ENCODE measurements around the gene PDE9A. TPM values are rescaled to one million over a fixed set of nuclear protein-coding genes. Genes with fewer than 3 reads are reported as not detected.
"Not testable (repeated sequence)": the region's sequence is repeated elsewhere in the genome, so short reads cannot be mapped to it uniquely, and the experiment has no call there.

Gene PDE9A
- total and polyA plus RNA-seq, 4 experiments from 2014 or later, result 2.2 to 9.2 (median 5.3) TPM

DNA sequence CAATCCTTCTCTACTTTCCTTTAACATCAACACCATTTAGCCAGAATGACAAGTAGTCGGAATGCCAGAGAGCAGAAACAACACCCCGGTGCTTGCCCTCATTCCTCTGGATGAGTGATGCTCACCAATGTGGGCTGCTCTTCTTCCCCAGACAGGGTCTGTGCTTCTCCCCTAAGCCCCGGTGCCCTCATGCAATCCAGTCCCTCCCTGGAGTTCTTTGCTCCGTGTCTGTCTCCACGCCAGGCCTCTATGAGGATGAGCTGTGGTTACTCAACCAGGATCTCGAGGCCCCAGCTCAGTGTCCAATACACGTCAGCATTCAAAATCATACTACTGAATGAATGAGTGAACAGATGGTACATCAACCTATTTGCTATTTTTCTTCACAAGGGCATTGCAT is 29.7 kb upstream of the PDE9A start:
- ChIA-PET POLR2A (ENCODE audit: partially characterized antibody) (no interaction called here), CTCF (ENCODE audit: partially characterized antibody) (interaction anchor here (0.8 kb wide), 1 partner anchor 30 kb away, joined by 3 read pairs; no protein-coding TSS in a partner anchor)
- Histone ChIP-seq H3K27ac (ENCODE audit: low read depth, low read length) (no peak overlapping the region), H3K9me3 (ENCODE audit: control insufficient read depth in 1 of 2, low read length in 2 of 2) (no peaks in the 10 kb centered on the region), H3K36me3 (ENCODE audit: insufficient read depth, low read length) (no peaks in the 10 kb centered on the region), H3K4me3 (ENCODE audit: low read length in 2 of 2) (no peak overlapping the region), H3K27me3 (ENCODE audit: insufficient read depth, low read length) (no peaks in the 10 kb centered on the region), H3K4me1 (ENCODE audit: insufficient read depth, low read length) (no peaks in the 10 kb centered on the region)
- H3K27ac Mint-ChIP-seq, result no peak overlapping the region
- peaks cover 7 to 8% of the 10 kb centered on the region in 2 donors for H3K27me3 Mint-ChIP-seq
- no peaks in the 10 kb centered on the region for H3K36me3 Mint-ChIP-seq
- intact Hi-C loops (cut with micrococcal nuclease), result no loop called here
- no peaks in the 10 kb centered on the region for H3K9me3 Mint-ChIP-seq
- H3K4me1 Mint-ChIP-seq, result peaks cover 0 to under 1% (median 0%) of the 10 kb centered on the region in 4 donors
- H3K4me3 Mint-ChIP-seq, result no peak overlapping the region
- DNase-seq, result no peak

DNA sequence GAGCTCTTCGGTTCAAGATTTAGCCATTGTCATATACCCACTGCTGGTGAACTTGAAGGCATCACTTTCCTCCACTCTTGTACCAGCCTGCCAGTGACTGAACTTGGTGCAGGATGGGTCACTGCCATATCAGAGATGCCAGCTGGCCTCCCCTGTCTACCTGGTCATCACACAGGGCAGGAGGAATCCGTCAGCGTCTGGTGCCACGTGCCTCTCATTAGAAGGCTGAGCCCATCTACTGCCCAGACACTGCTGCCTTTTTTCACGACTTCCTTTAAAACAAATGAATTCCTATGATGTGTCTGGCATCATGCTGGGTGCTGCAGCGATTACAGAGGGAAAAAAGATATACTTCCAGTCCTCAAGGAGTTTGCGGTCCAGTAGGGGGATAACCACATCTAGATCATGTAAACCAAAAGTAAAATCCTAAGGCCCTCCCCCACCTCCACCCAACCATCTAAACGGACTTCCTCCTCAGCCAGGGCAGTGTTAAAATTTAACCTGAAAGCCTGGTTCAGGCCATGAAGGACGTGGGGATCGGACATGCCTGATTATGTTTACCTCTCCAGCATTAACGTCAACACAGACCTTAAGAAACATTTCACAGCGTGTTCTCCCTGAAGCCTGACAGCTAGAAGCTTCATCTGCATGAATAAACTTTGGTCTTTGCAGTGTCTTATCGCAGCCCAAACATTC is 29.2 kb upstream of the PDE9A start:
- no peaks in the 10 kb centered on the region for H3K27me3 ChIP-seq (ENCODE audit: insufficient read depth, low read length)
- no peaks in the 10 kb centered on the region for H3K36me3 ChIP-seq (ENCODE audit: insufficient read depth, low read length)
- Mint-ChIP-seq H3K9me3 (no peaks in the 10 kb centered on the region), H3K27me3 (peaks cover 7 to 8% of the 10 kb centered on the region in 2 donors), H3K27ac (no peak overlapping the region), H3K36me3 (no peaks in the 10 kb centered on the region), H3K4me3 (no peak overlapping the region), H3K4me1 (no peaks in the 10 kb centered on the region)
- no peaks in the 10 kb centered on the region for H3K4me1 ChIP-seq (ENCODE audit: insufficient read depth, low read length)
- ChIA-PET POLR2A (ENCODE audit: partially characterized antibody) (no interaction called here), CTCF (ENCODE audit: partially characterized antibody) (no interaction called here)
- no peaks in the 10 kb centered on the region for H3K9me3 ChIP-seq (ENCODE audit: control insufficient read depth in 1 of 2, low read length in 2 of 2)
- DNase-seq, result no peak
- H3K4me3 ChIP-seq (ENCODE audit: low read length in 2 of 2), result no peak overlapping the region
- H3K27ac ChIP-seq (ENCODE audit: low read depth, low read length), result no peak overlapping the region
- intact Hi-C loops (cut with micrococcal nuclease), result no loop called here

DNA sequence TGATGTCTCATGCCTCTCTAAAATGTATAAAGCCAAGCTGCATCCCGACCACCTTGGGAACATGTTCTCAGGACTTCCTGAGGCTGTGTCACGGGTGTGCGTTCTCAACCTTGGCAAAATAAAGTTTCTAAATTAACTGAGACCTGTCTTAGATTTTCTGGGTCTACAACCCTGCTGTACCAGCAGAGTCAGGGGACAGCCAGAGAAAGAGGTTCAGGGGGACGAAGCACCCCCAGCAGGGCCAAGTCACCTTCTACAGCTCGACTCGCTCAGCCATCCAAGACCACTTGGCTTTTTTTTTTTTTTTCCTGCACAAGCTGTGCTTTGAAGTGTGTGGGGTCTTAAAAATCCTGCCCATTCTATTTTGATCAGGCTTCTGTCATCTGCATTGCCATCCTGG is 28.5 kb upstream of the PDE9A start:
- Mint-ChIP-seq H3K4me3 (no peak overlapping the region), H3K9me3 (no peaks in the 10 kb centered on the region), H3K27ac (no peak overlapping the region), H3K4me1 (no peaks in the 10 kb centered on the region), H3K36me3 (no peaks in the 10 kb centered on the region), H3K27me3 (peaks cover 7 to 8% of the 10 kb centered on the region in 2 donors)
- POLR2A ChIA-PET (ENCODE audit: partially characterized antibody), result no interaction called here
- DNase-seq, result no peak
- Histone ChIP-seq H3K4me1 (ENCODE audit: insufficient read depth, low read length) (no peaks in the 10 kb centered on the region), H3K36me3 (ENCODE audit: insufficient read depth, low read length) (no peaks in the 10 kb centered on the region), H3K4me3 (ENCODE audit: low read length in 2 of 2) (no peak overlapping the region), H3K27ac (ENCODE audit: low read depth, low read length) (no peak overlapping the region), H3K9me3 (ENCODE audit: control insufficient read depth in 1 of 2, low read length in 2 of 2) (no peaks in the 10 kb centered on the region), H3K27me3 (ENCODE audit: insufficient read depth, low read length) (no peaks in the 10 kb centered on the region)
- intact Hi-C loops (cut with micrococcal nuclease), result no loop called here
- CTCF ChIA-PET (ENCODE audit: partially characterized antibody), result no interaction called here

DNA sequence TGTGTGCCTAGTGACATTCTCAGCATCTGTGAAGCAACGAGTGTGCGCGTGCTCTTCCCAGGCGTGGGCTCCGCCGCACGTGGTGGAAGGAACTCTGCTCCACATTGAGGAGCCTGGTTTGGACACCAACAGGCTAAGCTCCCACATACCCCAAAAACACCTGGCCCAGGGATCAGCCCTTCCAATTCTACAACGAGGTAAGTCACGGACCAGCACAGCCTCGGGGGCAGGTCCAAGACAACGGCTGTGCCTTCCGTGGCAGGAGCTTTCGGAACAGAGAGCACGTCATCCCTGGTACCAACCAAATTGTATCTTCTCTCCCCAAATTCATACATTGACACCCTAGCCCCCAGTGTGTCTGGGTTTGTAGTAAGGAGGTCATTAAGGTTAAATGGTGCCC is 27.2 kb upstream of the PDE9A start:
- Histone ChIP-seq H3K36me3 (ENCODE audit: insufficient read depth, low read length) (no peaks in the 10 kb centered on the region), H3K4me3 (ENCODE audit: low read length in 2 of 2) (no peak overlapping the region), H3K27me3 (ENCODE audit: insufficient read depth, low read length) (no peaks in the 10 kb centered on the region), H3K27ac (ENCODE audit: low read depth, low read length) (no peak overlapping the region), H3K9me3 (ENCODE audit: control insufficient read depth in 1 of 2, low read length in 2 of 2) (no peaks in the 10 kb centered on the region), H3K4me1 (ENCODE audit: insufficient read depth, low read length) (no peaks in the 10 kb centered on the region)
- peak overlapping the region in 1 of 7 donors; percentile 12 for H3K27ac Mint-ChIP-seq
- CTCF ChIA-PET (ENCODE audit: partially characterized antibody), result no interaction called here
- H3K4me3 Mint-ChIP-seq, result no peak overlapping the region
- H3K4me1 Mint-ChIP-seq, result no peaks in the 10 kb centered on the region
- DNase-seq, result no peak
- H3K27me3 Mint-ChIP-seq, result peaks cover 7 to 8% of the 10 kb centered on the region in 2 donors
- H3K9me3 Mint-ChIP-seq, result no peaks in the 10 kb centered on the region
- H3K36me3 Mint-ChIP-seq, result no peaks in the 10 kb centered on the region
- intact Hi-C loops (cut with micrococcal nuclease), result no loop called here
- POLR2A ChIA-PET (ENCODE audit: partially characterized antibody), result no interaction called here

DNA sequence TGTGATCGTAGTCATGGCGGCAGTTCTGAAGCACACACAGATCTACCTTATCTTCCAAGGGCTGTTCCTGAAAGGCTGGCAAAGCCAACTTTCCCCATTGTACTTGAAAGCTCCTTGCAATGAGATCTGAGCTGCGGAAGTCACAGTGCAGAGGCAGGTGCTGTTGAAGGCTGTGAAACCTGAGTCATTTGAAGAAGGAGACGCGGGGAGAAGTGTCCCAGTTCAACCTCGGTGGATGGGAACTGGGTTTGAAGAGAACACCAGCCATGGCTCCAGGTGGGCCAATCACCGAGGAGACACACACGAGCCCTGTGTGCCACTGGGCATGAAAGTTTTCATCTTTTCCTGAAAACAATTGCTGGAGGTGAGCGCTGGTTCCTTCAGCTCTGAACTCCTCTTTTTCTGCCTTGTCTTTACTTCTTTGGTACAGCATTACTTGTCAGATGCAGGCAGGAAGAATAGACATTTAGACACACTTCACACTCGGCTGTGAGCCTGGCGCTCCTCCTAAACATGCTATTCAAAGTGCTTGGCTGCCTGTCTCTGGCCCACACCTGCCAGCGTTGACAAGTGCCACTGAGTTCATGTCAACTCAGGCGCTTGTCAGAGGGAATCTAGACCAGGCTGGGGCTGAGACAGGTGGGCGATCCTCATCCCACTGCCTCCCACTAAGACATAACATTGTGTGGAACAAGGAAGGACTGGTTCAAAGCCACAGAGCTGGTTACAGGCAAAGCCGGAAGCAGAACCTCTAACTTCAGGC is 25.7 kb upstream of the PDE9A start:
- Mint-ChIP-seq H3K27ac (no peak overlapping the region), H3K9me3 (no peaks in the 10 kb centered on the region)
- POLR2A ChIA-PET (ENCODE audit: partially characterized antibody), result no interaction called here

DNA sequence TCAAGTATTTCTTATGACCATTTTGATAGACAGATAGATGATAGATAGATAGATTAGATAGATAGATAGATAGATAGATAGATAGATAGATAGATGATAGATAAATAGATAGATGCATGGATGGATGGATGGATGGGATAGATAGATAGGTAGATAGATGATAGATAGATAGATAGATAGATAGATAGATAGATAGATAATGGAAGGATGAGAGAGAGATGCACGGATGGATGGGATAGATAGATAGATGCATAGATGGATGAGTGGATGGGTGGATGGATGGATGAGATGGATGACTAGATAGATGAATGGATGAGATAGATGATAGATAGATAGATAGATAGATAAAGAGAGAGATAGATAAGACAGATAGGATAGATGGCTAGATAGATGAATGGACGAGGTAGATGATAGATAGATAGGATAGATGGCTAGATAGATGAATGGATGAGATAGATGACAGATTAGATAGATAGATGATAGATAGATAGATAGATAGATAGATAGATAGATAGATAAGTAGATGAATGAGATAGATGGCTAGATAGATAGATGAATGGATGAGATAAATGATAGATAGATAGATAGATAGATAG is 24.9 kb upstream of the PDE9A start:
- H3K4me3 Mint-ChIP-seq; H3K9me3 Mint-ChIP-seq; H3K36me3 ChIP-seq (ENCODE audit: insufficient read depth, low read length); H3K4me1 ChIP-seq (ENCODE audit: insufficient read depth, low read length); intact Hi-C loops (cut with micrococcal nuclease); H3K27me3 Mint-ChIP-seq; DNase-seq; H3K27ac ChIP-seq (ENCODE audit: low read depth, low read length); H3K36me3 Mint-ChIP-seq; H3K4me3 ChIP-seq (ENCODE audit: low read length in 2 of 2); H3K27me3 ChIP-seq (ENCODE audit: insufficient read depth, low read length); CTCF ChIA-PET (ENCODE audit: partially characterized antibody); H3K27ac Mint-ChIP-seq; POLR2A ChIA-PET (ENCODE audit: partially characterized antibody); H3K4me1 Mint-ChIP-seq; H3K9me3 ChIP-seq (ENCODE audit: control insufficient read depth in 1 of 2, low read length in 2 of 2): not testable (repeated sequence)

More for the DNA sequence above, 25.7 kb upstream of the PDE9A start:
- Histone ChIP-seq H3K4me3 (ENCODE audit: low read length in 2 of 2) (no peak overlapping the region), H3K36me3 (ENCODE audit: insufficient read depth, low read length) (no peaks in the 10 kb centered on the region), H3K4me1 (ENCODE audit: insufficient read depth, low read length) (no peaks in the 10 kb centered on the region), H3K9me3 (ENCODE audit: control insufficient read depth in 1 of 2, low read length in 2 of 2) (no peaks in the 10 kb centered on the region), H3K27me3 (ENCODE audit: insufficient read depth, low read length) (no peaks in the 10 kb centered on the region), H3K27ac (ENCODE audit: low read depth, low read length) (no peak overlapping the region)
- Mint-ChIP-seq H3K27me3 (peaks cover 7 to 8% of the 10 kb centered on the region in 2 donors), H3K36me3 (no peaks in the 10 kb centered on the region), H3K4me1 (no peaks in the 10 kb centered on the region), H3K4me3 (no peak overlapping the region)
- intact Hi-C loops (cut with micrococcal nuclease), result no loop called here
- no peak for DNase-seq
- CTCF ChIA-PET (ENCODE audit: partially characterized antibody), result no interaction called here

DNA sequence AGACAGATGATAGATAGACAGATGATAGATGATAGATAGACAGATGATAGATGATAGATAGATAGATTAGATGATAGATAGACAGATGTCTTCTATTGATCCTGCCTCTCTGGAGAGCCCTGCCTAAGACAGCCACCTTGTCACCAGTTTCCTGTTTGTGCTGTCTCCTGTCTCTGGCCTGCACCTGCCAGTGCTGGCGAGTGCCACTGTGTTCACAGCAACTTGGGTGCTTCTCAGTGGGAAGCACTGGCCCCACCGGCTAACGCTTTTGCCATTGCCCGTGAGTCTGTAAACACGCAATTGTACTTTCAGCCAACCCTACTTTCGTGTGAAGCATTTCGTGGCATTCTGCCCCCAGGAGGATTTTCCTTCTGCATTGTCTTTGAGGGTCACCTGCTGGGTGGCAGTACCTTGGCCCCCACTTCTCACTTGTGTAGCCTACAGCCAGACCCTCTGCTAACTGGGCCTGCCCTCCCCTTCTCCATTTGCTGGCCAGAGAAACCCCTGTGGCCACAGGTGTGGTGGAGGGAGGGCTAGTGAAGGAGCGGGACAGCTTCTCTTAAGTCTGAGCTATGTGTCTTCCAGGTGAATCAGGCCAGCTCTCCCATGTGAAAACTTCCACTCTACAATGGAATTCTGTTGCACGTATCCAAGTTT is 23.4 kb upstream of the PDE9A start:
- peaks cover 4 to 5% of the 10 kb centered on the region in 2 donors for H3K27me3 Mint-ChIP-seq

More for the DNA sequence above, 23.4 kb upstream of the PDE9A start:
- Histone ChIP-seq H3K36me3 (ENCODE audit: insufficient read depth, low read length) (no peaks in the 10 kb centered on the region), H3K4me1 (ENCODE audit: insufficient read depth, low read length) (no peaks in the 10 kb centered on the region), H3K9me3 (ENCODE audit: control insufficient read depth in 1 of 2, low read length in 2 of 2) (no peaks in the 10 kb centered on the region), H3K4me3 (ENCODE audit: low read length in 2 of 2) (no peak overlapping the region), H3K27ac (ENCODE audit: low read depth, low read length) (no peak overlapping the region), H3K27me3 (ENCODE audit: insufficient read depth, low read length) (no peaks in the 10 kb centered on the region)
- ChIA-PET POLR2A (ENCODE audit: partially characterized antibody) (no interaction called here), CTCF (ENCODE audit: partially characterized antibody) (no interaction called here)
- H3K4me1 Mint-ChIP-seq, result no peaks in the 10 kb centered on the region
- no peak overlapping the region for H3K4me3 Mint-ChIP-seq
- H3K27ac Mint-ChIP-seq, result no peak overlapping the region
- DNase-seq, result no peak
- no peaks in the 10 kb centered on the region for H3K9me3 Mint-ChIP-seq
- no peaks in the 10 kb centered on the region for H3K36me3 Mint-ChIP-seq
- intact Hi-C loops (cut with micrococcal nuclease), result no loop called here
